CD4-positive, alpha-beta T cell treated with Interferon gamma for 1 hour (primary cell): ENCODE measurements around the gene GLRA2.

Experiments
- DNase-seq: peaks from one replicate; pipeline ENCODE4 v3.0.0-alpha.2; 2020

Gene GLRA2

GRCh38 chrX:14712096-14712495, 182.8 kb downstream of the GLRA2 start:
- no peak for DNase-seq

GRCh38 chrX:14717949-14718348, 188.6 kb downstream of the GLRA2 start:
- no peak for DNase-seq

GRCh38 chrX:14718403-14718802, 189.1 kb downstream of the GLRA2 start:
- DNase-seq: no peak

DNA sequence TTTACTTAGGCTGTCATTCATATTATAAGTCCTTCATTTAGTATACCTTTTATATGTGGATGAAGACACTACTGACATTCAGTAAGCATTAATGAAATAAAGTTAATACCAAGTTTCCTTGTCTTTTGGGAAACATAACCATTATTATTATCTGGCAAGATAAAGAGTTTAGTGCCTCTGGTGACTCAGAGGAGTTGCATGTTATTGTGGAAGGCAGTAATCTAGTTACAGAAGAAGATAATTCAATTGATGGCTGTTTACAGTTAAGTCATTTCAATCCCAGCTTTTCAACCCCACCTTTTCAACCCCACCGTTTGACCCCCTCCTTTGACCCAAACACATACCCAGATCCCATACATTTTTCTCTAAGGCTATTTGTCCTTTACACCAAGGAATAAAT, 199.7 kb downstream of the GLRA2 start:
- DNase-seq: no peak

- DNase-seq: no peak
These were observed 209.3 kb downstream of the GLRA2 start for GRCh38 chrX:14738643-14739042.

- no peak for DNase-seq
These were observed 224.1 kb downstream of the GLRA2 start for GRCh38 chrX:14753441-14753840.

- DNase-seq: no peak
These were observed 228.7 kb downstream of the GLRA2 start for GRCh38 chrX:14758029-14758491.

GRCh38 chrX:14775416-14775815, 246.1 kb downstream of the GLRA2 start:
- DNase-seq: no peak

DNA sequence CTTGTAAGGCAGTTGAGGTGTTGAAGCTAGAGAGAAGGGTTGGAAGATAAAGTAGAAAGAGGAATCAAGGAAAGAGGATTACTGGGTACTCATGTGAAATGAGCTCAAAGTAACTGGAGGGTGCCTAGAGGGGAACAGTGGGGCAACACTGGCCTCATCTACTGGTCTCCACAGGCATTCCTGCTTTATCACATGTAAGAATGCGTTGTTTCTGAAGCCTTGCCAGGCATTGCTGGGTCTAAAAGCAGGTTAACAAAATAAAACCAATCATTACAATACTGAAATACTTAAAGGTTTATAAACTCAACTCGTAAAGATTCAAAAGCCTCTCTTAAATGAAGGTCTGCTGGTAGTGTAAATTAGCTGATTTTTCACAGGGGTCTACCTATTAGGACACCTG, 247.6 kb downstream of the GLRA2 start:
- no peak for DNase-seq

GRCh38 chrX:14777525-14777924, 248.2 kb downstream of the GLRA2 start:
- DNase-seq: no peak

- no peak for DNase-seq
These were observed 250.2 kb downstream of the GLRA2 start for GRCh38 chrX:14779580-14779979.
